ENCODE measurements around the gene PSMB1.
"Not testable (repeated sequence)": the region's sequence is repeated elsewhere in the genome, so short reads cannot be mapped to it uniquely, and the experiment has no call there.

PSMB1 gene

DNA sequence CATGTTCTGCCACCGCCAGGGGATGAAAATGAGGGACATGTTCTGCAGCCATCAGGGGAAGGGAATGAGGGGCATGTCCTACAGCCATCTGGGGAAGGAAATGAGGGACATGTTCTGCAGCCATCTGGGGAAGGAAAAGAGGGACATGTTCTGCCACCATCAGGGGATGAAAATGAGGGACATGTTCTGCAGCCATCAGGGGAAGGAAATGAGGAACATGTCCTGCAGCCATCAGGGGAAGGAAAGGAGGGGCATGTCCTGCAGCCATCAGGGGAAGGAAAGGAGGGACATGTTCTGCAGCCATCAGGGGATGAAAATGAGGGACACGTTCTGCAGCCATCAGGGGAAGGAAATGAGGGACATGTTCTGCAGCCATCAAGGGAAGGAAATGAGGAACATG lies 50.8 kb downstream of the PSMB1 start:
- not testable (repeated sequence) for DNase-seq

DNA sequence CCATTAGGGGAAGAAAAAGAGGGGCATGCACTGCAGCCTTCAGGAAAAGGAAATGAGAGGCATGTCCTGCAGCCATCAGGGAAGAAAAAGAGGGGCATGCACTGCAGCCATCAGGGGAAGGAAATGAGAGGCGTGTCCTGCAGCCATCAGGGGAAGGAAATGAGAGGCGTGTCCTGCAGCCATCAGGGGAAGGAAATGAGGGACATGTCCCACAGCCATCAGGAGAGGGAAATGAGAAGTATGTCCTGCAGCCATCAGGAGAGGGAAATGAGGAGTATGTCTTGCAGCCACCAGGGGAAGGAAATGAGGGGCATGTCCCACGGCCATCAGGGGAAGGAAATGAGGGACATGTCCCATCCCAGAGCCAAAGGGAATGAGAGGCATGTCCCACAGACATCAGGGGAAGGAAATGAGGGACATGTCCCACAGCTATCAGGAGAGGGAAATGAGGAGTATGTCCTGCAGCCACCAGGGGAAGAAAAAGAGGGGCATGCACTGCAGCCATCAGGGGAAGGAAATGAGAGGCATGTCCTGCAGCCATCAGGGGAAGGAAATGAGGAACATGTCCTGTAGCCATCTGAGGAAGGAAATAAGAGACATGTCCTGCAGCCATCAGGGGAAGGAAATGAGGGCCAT lies 52.0 kb downstream of the PSMB1 start:
- no peak for DNase-seq

DNA sequence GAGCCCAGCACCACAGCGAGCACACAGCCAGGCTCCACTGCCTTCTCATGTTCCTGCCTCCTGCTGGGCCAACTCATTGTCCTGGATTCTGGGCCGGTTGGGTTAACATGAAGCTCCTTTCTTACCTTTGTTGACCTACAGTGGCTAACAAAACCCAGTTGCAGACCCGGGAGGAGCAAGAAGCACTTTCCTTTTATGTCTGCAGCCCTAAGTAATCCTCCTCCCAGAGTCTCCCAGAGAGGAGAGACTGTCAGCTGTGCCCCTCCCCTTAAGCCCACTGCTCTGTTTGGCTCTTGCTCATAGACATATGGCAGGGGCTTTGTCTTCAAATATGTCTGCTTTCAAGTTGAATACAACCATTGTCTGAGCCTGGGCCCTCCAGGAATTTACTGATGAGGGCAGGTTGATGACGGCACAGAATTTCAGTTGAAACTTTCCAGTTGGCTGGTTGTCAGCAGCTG lies 55.2 kb downstream of the PSMB1 start:
- peak; percentile 98 for DNase-seq

DNA sequence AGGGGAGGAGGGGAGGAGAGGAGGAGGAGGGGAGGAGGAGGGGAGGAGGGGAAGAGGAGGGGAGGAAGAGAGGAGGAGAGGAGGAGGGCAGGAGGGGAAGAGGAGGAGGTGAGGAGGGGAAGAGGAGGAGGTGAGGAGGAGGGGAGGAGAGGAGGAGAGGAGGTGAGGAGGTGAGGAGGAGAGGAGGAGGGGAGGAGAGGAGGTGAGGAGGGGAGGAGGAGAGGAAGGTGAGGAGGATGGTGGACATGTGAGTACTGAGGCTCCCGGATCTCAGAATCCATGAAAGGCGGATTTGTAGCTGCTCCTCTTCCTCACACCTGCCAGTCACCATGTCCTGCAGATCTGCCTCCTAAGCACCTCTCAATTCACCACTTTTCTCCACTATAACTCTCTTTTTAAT lies 59.8 kb downstream of the PSMB1 start:
- no peak for DNase-seq

DNA sequence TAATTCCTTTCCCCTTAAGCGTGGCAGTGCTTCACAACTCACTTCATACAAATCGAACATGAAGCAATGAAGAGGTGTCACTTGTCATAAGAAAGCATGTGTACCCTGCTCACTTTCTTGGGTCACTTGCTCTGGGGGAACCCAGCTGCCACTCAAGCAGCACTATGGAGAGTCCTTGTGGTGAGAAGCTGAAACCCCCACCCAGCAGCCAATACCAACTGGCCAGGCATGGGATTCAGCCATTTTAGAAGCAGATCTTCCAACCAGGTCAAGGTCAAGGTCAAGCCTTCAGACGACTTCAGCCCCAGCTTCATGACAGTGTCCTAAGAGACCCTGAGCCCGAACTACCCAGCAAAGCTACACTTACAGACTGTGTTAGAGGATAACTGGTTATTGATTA lies 62.8 kb downstream of the PSMB1 start:
- no peak for DNase-seq

DNA sequence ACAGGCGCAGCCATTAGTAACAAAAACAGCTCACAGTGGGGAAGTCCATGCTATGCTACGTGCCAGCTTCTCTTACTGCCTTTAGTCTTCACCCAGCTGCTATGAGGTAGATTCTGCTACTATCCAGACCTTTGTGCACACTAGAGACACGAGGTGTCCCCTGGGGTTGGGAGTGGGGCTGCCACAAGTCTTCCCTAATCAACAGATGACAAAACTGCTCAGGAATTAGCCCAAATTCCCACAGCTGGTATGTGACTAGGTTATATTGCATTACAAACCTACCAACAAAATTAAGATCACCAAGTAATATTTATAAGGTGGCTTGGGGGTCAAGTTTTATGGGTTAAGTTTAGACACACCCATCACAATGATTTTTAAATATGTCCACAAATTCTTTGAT lies 63.3 kb downstream of the PSMB1 start:
- DNase-seq = peak; percentile 63

GRCh38 chr6:170487707-170488329 lies 65.3 kb downstream of the PSMB1 start:
- no peak for DNase-seq

- no peak for DNase-seq
Measured at GRCh38 chr6:170485159-170485558, 67.9 kb downstream of the PSMB1 start.

Data from NCI-H69 (cell line).